Measurements from ENCODE around the gene ZNF675. TPM values are rescaled to one million over a fixed set of nuclear protein-coding genes. Genes with fewer than 3 reads are reported as not detected.

ZNF675 gene
- total RNA-seq, 1 donor from 2014 or later = 9.6 TPM

Other genes starting within 250 kb of the ZNF675 start
- 1.7 TPM for gene ZNF681, start 71.7 kb upstream of the ZNF675 start, total RNA-seq
- 2.5 TPM for gene ZNF726, start 227.7 kb upstream of the ZNF675 start, total RNA-seq

All from vagina (tissue), 1 donor.